ENCODE results near the gene SLC2A10.

GRCh38 chr20:46688151-46689081, 21.0 kb upstream of the SLC2A10 start:
- TF ChIP-seq, protein P1, sequence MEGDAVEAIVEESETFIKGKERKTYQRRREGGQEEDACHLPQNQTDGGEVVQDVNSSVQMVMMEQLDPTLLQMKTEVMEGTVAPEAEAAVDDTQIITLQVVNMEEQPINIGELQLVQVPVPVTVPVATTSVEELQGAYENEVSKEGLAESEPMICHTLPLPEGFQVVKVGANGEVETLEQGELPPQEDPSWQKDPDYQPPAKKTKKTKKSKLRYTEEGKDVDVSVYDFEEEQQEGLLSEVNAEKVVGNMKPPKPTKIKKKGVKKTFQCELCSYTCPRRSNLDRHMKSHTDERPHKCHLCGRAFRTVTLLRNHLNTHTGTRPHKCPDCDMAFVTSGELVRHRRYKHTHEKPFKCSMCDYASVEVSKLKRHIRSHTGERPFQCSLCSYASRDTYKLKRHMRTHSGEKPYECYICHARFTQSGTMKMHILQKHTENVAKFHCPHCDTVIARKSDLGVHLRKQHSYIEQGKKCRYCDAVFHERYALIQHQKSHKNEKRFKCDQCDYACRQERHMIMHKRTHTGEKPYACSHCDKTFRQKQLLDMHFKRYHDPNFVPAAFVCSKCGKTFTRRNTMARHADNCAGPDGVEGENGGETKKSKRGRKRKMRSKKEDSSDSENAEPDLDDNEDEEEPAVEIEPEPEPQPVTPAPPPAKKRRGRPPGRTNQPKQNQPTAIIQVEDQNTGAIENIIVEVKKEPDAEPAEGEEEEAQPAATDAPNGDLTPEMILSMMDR (IDR thresholded peaks at IDR 0.05; ENCODE audit: low read depth, low read length) = no peak
- no peak for TF ChIP-seq EZH2phosphoT487 (IDR thresholded peaks at IDR 0.05; ENCODE audit: low read depth)

Data from OCI-LY3 (cell line).